Esophagus muscularis mucosa (tissue), 3 donors: ENCODE results near the gene MLC1.

Experiments used
- POLR2A ChIP-seq: fragments of 450-650 bp; IDR thresholded peaks from one replicate; pipeline ENCODE4 v1.6.1; 2017; ENCODE audit warnings: antibody characterized with exemption, moderate library complexity, mild to moderate bottlenecking, low read depth
- TF ChIP-seq, protein P1 (sequence below), 3 experiments: fragments of 200-600 bp in 2 of 3; fragments of 450-650 bp in 1 of 3; sonication (generic) in 2 of 3; IDR thresholded peaks; one replicate each; pipeline ENCODE4 v1.5.1; 2017 to 2019; ENCODE audit warnings: antibody characterized with exemption in 3 of 3, mild to moderate bottlenecking in 2 of 3, moderate library complexity in 1 of 3

DNA sequence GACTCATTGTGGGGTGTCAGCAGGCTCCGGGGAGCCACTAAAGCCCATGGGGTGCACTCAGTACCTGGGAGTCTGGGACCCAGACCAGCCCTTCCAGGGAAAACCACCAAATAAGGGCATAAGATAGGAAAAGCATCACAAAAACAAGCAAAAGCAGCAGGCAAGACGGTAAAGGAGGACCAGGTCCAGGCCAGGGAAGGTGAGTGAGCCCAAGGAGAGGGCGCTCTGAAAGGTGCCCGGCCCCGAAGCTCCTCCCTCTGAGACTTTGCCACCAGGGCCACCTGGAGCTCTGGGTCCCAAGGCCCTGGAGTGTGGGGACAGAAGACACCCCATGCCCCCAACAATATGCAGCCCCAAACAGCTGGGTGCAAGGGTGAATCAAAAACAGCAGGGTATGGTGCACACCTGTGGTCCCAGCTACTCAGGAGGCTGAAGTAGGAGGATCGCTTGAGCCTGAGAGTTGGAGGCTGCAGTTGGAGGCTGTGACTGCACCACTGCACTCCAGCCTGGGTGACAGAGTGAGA is 67.5 kb downstream of the MLC1 start:
- no peak for TF ChIP-seq POLR2A
- TF ChIP-seq, protein P1, sequence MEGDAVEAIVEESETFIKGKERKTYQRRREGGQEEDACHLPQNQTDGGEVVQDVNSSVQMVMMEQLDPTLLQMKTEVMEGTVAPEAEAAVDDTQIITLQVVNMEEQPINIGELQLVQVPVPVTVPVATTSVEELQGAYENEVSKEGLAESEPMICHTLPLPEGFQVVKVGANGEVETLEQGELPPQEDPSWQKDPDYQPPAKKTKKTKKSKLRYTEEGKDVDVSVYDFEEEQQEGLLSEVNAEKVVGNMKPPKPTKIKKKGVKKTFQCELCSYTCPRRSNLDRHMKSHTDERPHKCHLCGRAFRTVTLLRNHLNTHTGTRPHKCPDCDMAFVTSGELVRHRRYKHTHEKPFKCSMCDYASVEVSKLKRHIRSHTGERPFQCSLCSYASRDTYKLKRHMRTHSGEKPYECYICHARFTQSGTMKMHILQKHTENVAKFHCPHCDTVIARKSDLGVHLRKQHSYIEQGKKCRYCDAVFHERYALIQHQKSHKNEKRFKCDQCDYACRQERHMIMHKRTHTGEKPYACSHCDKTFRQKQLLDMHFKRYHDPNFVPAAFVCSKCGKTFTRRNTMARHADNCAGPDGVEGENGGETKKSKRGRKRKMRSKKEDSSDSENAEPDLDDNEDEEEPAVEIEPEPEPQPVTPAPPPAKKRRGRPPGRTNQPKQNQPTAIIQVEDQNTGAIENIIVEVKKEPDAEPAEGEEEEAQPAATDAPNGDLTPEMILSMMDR (IDR thresholded peaks at IDR 0.05), result no peak
